GM19025 (cell line): ENCODE measurements around the gene HHLA2.

Experiments
- ATAC-seq: cut with Tn5 transposase; IDR thresholded peaks from one replicate; pipeline ENCODE4 v1.9.1; 2021; ENCODE audit warnings: mild to moderate bottlenecking, low read depth, moderate library complexity; ENCODE audit not compliant: unreplicated experiment

HHLA2 gene

DNA sequence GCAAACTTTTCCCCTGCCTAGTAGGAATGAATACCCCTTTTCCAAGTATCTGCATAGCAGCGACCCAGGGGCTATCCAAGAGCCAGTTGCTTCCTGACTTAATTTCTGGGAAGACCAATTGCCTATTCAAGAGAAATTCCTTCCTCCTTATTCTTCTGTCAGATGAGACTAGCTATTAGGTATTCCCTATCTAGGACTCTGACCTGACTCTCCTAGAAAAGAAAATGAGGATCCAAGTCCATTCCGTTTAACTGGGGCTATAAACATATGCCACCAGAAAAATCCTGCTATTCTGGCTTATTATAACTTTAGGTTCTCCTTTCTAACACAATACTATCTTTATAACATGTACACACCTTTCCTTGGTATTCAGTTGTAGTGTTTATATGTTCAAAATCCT is 1.7 kb downstream of the HHLA2 start:
- no peak for ATAC-seq

- ATAC-seq = no peak
Measured at GRCh38 chr3:108300103-108300849, 3.9 kb downstream of the HHLA2 start.

- no peak for ATAC-seq
Measured at GRCh38 chr3:108301695-108302404, 5.5 kb downstream of the HHLA2 start.

DNA sequence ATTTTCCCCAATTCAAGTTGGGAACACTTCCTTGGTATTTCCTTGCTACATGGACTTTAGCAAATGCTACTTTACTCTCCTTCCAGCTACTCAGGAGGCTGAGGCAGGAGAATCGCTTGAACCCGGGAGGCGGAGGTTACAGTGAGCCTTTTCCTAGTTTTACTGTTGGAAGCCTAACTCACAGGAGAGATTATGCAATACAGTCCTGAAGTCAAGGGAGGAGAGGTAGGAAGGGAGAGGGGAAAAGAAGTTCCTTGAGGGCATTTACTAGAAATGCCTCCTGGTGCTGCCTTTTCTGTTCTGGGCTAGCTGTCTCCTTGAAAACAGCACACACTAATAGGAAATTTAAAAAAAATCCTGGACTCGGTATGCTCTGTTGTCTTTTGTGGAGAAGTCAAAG is 6.2 kb downstream of the HHLA2 start:
- no peak for ATAC-seq

- no peak for ATAC-seq
Measured at GRCh38 chr3:108305484-108306172, 9.3 kb downstream of the HHLA2 start.

GRCh38 chr3:108311797-108312196 is 15.4 kb downstream of the HHLA2 start:
- ATAC-seq = no peak

DNA sequence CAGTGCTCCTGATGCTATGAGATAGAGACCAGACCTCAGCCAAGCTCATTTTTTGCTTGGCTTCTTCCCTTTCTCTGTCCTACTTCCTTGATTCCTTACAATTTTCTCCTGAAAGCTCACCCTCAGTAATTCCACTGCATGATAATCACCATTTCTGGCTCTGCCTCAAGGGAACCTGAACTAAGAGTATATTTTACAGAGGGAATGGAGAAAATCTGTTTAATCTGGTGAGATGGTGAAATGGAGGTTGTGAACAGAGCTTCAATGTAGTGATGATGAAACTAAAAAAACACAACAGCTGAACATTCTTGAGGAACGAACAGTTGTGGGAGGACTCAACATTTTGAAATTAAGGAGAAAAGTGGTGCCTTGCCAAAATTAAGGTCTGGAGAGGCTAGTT is 16.3 kb downstream of the HHLA2 start:
- no peak for ATAC-seq

- no peak for ATAC-seq
Measured at GRCh38 chr3:108315767-108316301, 19.5 kb downstream of the HHLA2 start.

GRCh38 chr3:108319428-108320082 is 23.2 kb downstream of the HHLA2 start:
- ATAC-seq = no peak

- no peak for ATAC-seq
Measured at GRCh38 chr3:108320746-108321350, 24.5 kb downstream of the HHLA2 start.

GRCh38 chr3:108322352-108322751 is 26.0 kb downstream of the HHLA2 start:
- ATAC-seq = no peak

- ATAC-seq = no peak
Measured at GRCh38 chr3:108324177-108324576, 27.8 kb downstream of the HHLA2 start.

DNA sequence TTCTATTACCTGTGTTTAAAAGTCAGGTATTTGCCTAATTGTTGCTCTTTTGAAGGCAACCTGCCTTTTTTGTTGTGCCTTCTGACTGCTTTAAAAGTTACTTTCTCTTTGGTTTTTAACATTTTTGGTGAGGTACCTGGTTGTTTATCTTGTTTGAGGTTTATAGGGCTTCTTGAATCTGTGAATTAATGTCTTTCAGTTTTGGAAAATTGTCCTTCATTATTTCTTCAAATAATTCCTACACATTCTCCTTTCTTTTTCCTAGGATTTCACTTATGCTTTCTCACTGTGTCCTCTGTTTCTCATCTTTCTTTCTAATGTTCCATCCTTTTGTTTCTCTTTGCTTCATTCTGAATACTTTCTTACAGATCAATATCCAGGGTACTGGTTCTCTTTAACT is 30.8 kb downstream of the HHLA2 start:
- ATAC-seq = no peak

DNA sequence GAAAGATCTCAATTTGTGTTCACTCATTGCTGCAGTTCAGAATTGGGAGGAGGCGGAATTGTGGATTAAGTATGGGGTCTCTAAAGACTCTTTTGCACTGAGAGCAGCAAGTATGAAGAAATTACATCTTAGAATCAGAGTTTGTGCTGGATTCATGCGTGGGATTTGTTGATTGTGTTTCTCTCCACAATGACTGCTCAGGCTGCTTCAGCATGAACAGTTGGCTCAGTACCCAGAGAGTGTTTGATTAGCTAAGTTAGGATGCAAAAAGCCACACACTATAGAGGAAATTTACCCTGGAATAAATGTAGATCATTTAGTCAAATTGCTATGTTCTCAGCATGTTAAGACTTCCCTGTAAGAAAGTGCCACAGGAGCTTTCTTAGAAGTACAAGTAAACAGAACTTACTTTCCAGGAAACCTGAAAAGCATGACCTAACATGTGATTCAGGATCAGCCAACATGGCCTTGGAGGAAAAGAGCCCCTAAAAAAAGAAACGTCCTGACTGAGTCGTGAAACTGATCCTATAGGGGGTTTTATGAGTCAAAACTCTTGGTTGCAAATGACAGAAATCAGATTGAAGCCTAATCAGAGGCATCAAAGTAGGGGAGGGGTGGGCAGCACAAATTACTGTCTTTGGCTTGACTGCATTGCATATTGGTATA is 32.6 kb downstream of the HHLA2 start:
- ATAC-seq = no peak

GRCh38 chr3:108329508-108329907 is 33.2 kb downstream of the HHLA2 start:
- ATAC-seq = no peak

GRCh38 chr3:108329947-108330346 is 33.6 kb downstream of the HHLA2 start:
- ATAC-seq = no peak

DNA sequence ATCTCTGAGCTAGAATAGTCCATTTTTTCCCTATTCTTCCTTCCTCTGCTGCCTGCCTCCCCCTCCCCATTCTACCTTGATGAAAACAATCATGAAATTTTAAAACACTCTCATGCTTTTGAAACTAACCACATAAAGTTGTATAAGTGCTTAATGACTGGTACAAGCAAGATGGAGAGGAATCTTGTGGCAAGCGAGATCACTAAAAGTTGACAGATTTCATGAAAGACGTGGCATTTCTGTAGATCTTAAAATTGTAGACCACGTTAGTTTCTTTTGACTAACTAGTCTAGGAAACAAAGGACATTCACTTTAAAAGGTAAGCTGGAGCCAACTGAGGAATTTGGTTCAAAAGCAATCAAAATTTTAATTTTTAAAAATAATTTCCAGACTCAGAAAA is 35.4 kb downstream of the HHLA2 start:
- ATAC-seq = no peak

GRCh38 chr3:108333961-108334360 is 37.6 kb downstream of the HHLA2 start:
- no peak for ATAC-seq

DNA sequence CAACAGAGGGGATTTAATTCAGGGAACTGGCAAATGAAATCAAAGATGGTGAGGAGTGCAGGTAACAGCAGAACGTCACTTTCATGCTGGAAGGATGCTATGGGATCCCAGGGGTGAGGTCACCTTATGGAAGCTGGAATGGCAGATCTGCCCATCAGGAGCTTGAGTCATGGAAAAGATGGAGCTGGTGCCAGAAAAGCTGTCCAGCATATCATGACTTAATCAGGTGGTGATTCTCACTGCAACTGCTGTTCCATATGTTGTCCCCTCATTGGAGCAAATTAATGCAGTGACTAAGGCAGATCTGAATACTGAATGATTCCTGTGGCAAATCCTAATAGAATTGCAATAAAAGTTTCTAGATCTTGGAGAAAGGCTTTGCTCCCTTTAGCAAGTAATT is 38.4 kb downstream of the HHLA2 start:
- no peak for ATAC-seq
